GM19035 (cell line): ENCODE data around the gene PIAS4.

ENCODE experiments used
- ATAC-seq: cut with Tn5 transposase; IDR thresholded peaks from one replicate; pipeline ENCODE4 v1.9.1; 2021; ENCODE audit not compliant: unreplicated experiment

PIAS4 gene

DNA sequence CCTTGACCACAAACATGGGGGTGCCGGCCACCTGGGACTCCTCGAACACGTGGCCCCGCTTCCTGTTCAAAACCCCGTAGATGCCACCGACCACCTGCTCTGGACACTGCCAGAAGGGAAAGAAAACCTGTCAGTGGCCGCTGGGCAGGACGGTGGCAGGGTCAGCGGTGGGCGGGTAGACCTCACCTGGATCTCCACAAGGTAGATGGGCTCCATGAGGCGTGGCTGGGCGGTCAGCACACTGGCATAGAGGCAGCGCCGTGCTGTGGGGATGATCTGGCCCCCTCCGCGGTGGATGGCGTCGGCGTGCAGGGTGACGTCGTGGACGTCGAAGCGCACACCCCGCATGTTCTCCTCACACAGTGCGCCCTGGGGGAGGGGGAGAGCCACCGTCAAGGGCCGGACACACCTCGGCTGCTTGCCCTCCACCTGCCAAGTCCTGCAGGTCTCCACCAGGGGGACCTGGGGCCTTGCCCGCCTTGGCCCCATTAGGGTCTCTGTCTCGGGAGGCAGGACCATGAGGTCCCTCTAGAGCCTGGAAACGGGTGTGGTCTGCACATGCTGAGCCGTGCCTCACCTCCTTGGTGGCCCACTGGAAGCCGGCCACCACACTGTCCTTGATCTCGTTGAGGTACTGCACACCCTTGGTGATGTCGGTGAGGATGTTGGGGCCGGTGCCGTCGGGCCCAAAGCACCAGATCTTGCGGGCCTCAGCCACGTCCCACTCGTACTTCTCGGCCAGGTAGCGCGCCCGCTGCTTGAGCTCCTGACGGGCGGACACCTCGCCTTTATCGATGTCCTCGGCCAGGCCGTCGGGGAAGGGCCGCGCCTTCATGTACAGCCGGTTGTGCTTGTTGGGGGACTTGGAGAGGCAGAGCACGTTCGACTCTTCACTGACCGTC lies 30.0 kb upstream of the PIAS4 start:
- no peak for ATAC-seq

DNA sequence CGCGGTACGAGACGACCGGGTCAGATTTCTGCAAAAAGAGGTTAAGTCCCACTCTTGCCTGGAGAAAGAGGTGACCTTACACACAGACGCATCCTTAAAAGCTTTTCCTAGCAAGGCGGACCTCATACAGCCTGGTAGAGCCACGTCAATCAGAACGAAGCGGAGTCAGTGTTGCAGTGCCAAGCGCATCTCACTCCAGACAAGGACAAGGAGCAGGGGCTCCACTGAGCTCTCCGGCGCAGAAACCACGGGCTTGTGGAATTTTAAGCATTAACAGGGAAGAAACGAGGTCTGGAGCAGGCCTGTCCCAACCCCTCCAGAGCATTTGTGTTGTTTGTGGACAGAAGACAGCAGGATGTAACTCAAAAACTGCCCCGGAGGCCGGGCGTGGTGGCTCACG lies 29.4 kb upstream of the PIAS4 start:
- no peak for ATAC-seq

DNA sequence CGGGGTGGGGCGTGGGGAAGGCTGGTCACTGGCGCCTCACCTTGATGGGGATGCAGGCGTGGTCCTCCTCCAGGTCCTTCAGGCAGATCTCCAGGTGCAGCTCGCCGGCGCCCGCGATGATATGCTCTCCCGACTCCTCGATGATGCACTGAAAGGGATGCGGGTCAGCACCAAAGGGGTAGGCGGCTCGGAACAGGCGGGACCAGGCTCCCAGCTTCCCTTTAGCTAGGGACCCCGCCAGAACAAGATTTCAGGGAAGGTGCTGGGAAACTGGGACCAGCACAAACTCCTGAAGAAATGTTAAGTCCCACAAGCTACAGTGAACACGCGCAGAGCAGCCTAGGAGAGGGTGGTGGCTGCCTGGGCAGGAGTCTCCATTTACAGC lies 28.3 kb upstream of the PIAS4 start:
- no peak for ATAC-seq

DNA sequence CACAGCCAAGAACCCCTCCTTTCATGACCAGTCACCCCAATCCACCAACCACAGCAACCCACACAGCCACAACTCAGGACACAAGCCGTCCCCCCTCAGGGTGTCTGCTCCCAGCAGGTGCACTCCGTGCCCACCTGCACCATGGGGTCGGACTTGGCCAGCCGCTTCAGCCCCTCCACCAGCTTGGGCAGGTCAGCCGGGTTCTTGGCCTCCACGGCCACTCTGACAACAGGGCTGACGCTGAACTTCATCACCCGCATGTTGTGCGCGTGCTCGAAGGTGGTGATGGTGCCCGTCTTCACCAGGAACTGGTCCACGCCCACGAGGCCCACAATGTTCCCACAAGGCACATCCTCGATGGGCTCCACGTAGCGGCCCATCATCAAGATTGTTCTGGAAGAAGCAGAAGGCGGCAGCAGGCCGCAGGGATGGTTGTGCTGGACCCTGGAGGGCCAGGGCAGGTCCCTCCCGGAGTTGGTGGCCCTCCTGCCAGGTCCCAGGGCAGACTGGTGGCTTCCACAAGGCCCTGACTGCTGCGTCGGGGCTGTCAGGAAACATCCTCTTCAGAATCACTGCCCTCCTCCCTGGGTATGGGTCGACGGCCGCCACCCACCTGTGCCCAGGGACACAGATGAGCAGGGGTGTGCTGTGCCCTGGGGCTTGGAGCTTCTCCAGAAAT lies 27.7 kb upstream of the PIAS4 start:
- ATAC-seq: no peak

DNA sequence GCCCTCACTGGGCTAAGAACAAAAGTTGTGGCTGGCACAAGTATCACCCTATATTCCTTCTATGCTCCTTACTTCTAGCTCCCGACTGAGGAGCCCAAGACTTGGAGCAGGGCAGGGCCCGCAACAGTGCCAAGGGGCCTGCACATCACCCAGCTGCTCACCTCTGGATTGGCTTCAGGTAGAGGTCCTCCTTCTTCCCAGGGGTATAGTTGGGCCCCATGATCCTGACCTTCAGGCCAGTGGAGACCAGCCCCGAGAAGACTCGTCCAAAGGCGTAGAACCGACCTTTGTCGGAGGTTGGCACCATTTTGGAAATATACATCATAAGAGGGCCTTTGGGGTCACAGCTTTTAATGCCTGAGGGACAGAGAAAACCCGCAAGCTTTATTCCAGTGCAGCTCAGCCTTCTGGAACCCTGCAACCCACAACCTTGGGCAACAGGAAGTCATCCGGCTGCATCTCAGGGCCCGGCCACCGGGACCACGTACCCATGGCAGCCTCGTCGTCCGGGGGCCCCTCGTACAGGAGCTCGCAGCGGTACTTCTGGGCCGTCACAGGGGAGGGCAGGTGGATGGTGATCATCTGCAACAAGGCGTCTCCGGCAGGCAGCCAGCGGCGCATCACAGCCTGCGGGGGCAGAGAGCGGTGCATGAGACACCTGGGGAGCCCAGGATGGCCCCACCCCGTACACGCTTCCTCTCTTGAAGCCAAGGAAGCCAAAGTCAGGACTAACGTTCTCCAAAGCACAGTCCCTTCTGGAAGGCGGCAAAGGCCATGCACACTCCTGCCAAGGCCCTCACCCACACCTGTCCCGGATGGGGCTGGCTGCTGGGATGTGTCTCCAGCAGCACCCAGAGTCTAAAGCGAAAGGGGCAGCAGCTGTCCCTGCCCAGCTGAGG lies 26.9 kb upstream of the PIAS4 start:
- no peak for ATAC-seq

DNA sequence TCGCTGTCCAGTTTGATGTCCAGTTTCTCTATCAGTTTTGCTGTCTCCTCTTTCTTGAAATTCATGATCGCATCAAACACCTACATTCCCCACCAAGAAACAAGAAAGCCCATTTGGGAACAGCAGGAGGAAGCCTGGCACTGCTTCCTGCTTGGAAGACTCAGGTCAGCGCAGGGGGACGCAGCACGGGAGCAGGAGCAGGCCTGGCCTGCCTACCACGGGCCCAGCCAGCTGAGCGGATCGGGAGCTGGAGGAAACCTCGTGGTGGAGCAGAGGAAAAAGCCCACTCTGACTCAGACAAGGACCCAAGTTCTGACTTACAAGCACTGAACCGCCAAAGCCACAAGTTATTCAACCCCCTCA lies 26.2 kb upstream of the PIAS4 start:
- no peak for ATAC-seq

DNA sequence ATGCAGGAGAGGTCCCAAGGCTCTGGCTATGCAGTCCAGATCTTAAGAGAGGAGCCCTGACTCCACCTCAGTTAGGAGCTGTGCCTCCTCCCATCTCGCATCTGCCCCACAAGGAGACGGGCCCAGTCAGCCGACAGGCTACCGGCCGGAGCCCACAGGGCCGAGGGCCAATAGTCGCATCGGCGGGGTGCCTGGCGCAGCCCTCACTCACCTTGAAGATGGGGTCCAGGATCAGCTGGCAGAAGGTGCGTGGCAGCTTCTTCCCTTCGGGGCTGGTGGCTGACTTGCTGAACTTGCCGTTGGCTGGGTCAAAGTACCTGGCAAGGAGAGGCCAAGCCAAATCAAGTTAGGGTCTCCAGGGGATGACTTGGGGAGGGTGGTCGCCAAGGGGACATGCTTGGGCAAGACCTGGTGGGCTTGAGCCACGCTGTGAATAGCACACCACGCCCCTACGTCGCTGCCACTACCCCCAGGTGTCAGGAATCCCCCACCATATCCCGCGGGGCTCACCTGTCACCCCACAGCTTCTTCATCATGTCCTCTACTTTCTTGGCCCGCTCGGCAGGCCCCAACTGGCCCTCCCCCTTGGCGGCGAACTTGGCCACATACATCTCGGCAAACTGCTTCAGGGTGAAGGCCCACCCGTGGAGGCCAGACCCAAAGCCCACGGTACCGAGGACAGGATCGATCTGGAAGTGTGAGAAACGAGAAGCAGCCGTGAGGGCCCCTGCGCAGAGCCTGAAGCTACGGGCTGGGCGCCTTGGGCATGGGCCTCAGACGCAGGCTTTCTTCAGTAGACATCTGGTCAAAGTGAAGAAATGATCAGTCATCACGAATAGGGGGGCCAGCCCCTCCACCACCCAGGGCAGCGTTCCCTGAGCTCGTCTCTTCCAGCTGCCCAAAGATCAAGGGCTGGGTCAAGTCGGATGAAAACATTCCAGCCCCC lies 25.5 kb upstream of the PIAS4 start:
- ATAC-seq: no peak

DNA sequence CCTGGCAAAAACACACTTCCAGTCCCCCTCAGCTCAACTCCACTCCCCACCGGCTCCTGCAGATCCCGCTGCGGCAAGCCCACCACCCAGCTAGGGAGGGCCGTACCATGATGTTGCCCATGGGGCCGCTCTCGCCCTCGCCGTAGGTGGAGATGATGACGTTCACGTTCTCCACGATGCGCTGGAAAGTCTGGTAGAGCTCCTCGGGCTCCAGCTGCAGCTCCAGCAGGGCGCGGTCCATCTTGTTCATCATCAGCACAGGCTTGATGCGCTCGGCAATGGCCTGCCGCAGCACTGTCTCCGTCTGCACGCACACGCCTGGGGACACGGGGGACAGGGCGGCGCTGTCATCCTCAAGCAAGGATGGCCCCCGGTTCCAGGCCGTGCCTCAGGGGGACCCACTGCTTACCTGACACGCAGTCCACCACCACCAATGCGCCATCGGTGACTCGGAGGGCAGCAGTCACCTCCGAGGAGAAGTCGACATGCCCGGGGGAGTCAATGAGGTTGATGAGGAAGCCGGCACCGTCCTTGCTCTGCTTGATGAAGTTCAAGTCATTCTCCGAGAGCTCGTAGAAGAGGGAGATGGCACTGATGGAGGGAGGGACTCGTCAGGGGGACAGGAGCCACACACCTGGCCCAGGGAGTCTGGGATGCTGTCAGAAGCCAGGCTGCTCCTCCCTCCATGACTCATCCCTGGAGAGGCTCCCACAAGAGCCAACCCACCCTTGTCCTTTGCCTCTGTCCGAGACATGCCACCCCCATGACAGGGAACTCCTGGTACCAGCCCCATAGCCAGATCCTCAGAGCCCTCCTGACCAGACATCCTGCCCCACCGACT lies 24.6 kb upstream of the PIAS4 start:
- no peak for ATAC-seq

DNA sequence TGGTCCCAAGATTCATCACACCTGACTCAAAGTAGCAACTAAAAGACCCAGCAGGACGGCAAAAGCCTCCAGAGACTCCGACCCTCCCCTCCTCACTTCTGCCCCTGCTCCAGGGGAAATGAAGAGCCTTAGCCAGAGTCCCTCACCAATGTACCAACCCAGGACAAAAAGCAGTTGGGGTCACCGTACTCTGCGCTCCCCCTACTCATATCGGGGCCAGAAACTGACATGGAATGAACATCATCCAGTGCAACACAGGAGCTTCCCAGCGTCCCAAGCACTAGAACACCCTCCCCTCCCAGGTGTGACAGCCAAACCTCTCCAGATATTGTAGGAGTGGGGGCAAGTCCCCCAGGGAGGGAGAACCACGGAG lies 24.0 kb upstream of the PIAS4 start:
- no peak for ATAC-seq

DNA sequence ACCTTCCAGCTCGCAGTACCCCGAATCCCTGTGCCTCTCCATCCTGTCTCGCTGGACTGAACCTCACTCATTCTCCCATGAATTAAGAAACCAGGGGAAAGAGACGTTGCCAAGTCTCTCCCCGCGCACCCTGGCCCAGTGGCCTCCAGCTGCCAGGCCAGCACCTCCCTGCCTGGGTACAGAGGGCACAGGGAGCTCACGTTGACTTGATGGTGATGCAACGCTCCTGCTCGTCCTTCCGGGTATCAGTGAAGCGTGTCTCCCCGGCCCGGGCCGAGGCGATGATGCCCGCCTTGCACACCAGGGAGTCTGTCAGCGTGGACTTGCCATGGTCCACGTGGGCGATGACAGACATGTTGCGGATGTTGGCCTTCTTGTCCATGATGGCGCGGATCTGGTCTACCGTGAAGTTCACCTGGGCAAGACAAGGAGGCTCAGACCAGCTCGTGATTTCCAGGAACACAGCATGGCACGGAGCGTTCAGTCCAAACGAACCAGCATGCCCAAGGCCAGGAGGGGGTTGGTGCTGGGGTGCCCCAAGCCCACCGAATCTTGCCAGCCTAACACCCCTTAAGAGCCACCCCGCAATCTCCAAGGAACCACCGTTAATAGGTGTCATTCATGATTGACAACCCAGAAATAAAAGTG lies 23.5 kb upstream of the PIAS4 start:
- no peak for ATAC-seq

DNA sequence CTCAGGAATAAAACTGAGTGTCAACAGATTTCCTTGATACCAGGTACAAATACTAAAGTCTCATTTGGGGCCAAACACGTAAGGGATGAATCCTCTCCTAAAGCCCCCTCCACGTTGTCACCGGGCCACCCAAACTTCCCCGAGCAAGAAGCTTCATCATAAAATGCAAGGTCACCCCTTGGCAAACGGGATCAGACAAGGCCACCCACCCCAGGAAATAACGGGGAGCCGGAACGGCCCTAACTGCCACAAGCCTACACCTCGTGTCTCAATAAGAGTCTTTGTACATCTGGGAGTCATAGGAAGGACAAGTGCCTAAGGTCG lies 23.0 kb upstream of the PIAS4 start:
- ATAC-seq: no peak

DNA sequence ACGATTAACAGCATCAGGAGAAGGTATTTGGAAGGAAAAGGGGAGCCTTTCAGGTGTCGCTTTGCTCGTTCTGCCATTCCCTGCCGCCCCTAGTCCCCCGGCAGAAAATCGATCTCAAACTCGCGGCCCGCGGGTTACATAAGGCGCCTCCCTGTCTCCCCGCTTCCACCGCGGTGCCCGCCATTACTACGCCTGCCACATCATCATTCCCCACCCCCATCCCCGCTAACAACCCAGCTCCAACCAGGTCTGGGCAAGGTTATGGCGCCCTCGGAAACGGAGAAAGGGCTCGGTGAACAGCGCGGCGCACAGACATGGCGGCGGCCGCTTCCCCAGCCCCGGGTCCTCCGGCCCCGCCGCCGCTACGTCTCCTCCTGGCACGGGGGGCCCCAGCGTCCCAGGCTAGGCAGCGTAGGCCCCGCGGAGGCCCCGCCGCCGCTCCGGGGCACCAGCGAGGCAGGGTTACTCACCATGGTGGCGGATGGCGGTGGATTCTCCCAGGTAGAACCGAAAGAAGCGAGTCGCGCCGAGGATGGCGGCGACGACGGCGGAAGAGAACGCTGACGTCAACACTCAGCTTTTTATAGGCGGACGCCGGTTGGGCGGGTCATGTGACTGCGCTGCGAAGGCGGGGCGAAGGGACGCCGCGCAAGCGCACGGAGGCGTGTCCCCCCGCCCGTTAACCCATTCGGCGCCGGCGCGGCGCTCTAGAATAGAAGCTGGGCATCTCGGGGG lies 22.5 kb upstream of the PIAS4 start, which contains the start of gene EEF2:
EEF2 (minus strand) TSS at position 556 of the 735 bp plus-strand sequence; CDS start at position 473, 83 bp downstream.
- ATAC-seq: peak; percentile 52

DNA sequence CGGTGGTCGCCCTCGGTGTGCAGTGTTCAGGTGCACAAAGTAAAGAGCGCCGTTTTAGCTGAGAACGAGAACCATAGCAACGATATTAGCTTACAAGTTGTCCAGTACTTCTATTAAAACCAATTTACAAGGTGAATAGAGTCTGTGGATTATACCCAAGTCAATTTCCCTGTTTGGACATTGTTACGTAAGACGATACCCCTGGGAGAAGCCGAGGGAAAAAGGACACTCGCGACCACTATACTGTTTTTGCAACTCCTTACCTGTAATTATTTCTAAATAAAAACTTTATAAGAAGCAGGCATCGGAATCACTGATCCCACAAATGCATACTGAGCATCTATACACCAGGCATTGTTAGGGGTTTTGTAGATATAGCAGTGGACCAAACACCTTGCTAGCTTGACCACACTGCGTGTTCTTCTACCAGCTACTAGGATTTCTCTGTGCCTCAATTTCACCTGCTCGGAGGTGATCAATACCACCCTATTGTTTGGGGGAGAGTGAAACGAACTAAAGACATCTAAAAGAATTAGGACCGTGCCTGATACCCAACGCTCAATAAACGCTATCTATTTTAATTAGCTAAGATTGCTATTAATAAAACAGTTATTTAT lies 21.8 kb upstream of the PIAS4 start:
- ATAC-seq: no peak

DNA sequence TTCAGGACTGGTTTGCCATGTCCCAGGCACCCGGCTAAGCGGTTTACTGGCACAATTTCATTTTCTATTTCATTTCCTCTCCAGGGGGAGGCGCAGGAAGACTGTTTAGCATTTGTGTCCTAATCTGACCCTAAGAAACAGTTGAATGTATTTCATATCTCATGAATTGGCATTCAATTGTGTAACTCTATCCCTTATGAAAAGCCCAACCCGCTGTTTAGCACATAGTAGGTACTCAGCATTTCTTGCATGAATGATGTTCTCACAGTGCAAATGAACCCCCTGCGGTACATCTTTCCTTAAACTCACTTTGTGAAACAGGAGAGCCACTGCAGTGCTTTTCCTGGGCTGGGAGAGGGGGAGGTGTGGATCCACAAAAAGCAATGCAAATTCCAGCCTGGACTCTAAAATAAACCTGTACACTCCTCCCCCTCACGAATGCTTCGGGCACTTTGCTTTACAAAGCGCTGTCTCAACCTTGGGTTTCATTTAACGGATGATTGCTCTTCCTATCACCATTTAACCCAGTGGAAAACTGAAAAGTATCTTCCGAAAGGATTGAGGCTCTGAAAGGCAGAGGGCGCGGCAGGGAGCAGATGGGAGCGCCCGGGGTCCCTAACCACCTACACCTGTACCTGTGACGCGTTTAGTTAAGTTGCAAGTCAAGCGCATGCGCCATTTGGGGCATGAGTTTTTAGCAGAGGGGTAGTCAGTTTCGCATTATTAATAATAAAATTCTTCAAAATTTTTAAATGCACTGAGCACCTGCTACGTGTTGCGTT lies 21.1 kb upstream of the PIAS4 start:
- no peak for ATAC-seq

DNA sequence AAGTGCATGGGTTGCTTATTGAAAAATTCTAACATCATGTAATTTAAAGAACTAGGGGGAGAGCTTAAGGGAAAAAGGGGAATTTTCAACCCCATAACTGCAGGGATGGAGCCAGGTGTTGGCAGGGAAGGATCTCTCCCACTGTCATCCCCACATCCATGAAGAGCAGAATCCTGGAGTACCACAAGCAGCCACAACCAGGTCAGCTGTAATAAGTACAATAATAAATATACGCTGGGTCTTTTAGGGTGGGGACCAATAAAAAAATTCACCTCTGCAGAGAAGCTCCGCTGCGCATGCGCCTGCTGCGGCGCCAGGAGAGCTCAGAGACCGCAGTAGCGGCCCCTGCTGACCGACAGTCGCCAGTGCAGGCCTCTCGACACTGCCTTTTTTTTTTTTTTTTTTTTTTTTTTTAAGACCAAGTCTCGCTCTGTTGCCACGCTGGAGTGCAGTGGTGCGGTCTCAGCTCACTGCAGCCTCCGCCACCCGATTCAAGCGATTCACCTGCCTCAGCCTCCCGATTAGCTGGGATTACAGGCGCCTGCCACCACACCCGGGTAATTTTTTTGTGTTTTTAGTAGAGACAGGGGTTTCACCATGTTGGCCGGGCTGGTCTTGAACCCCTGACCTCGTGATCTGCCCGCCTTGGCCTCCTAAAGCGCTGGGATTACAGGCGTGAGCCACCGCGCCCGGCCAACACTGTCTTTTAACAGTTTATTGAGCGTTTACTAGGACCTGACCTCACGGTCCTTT lies 19.7 kb upstream of the PIAS4 start:
- ATAC-seq: peak; percentile 41

DNA sequence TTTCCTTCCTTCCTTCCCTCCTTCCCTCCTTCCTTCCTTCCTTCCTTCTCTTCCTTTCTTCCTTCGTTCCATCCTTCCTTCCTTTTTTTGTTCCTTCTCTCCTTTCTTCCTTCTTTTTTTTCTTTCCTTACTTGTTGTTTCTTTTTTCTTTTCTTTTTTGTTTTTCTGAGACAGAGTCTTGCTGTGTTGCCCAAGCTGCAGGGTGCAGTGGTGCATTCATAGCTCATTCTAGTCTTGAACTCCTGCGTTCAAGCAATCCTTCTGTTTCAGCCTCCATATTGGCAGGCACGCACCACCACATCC lies 16.8 kb upstream of the PIAS4 start:
- ATAC-seq: no peak

DNA sequence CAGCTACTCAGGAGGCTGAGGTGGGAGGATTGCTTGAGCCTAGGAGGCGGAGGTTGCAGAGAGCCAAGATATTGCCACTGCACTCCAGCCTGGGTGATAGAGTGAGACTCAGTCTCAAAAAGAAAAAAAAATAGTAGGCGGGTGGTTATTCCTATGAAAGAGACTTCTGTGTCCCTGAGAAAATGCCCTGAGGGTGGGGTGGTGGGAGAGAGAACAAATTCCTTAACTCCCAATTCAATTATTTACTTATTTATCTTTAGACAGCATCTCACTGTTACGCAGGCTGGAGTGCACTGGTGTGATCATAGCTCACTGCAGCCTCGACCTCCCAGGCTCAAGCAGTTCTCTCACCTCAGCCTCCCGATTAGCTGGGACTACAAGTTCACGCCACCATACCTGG lies 11.9 kb upstream of the PIAS4 start:
- no peak for ATAC-seq
